Head of caudate nucleus (tissue), 42 donors: ENCODE results near the gene CDK14.

ENCODE experiments used
- DNase-seq, 42 donors: peaks; one replicate each; pipeline versions ENCODE4 v3.0.0 to v3.0.0-alpha.2; 2020 to 2021; ENCODE audit warnings: mixed read lengths in 7 of 42
- intact Hi-C: fragments of 100-400 bp; cut with DNase I; formaldehyde crosslinking; loops from one replicate; pipeline ENCODE4 v1.15.0; 2022

Gene CDK14

GRCh38 chr7:90595801-90596670 lies at the start of gene CDK14:
Gene CDK14 (plus strand): TSS chr7:90596321. CDS start chr7:90596628, 307 bp downstream.
- peak; percentile 14 to 88 (median 73) for DNase-seq
- intact Hi-C loops = no loop called here

- no peak for DNase-seq
- intact Hi-C loops = no loop called here
Measured at GRCh38 chr7:90551036-90551435, 45.1 kb upstream of the CDK14 start.

- DNase-seq = no peak
- intact Hi-C loops = no loop called here
Measured at GRCh38 chr7:90552521-90552920, 43.6 kb upstream of the CDK14 start.

- intact Hi-C loops = no loop called here
- no peak for DNase-seq
Measured at GRCh38 chr7:90560730-90561129, 35.4 kb upstream of the CDK14 start.

GRCh38 chr7:90563286-90563685 lies 32.8 kb upstream of the CDK14 start:
- intact Hi-C loops = no loop called here
- no peak for DNase-seq

GRCh38 chr7:90564455-90564854 lies 31.7 kb upstream of the CDK14 start:
- no peak for DNase-seq
- intact Hi-C loops = no loop called here

GRCh38 chr7:90568213-90568612 lies 27.9 kb upstream of the CDK14 start:
- no peak for DNase-seq
- intact Hi-C loops = no loop called here

GRCh38 chr7:90569368-90569767 lies 26.8 kb upstream of the CDK14 start:
- intact Hi-C loops = no loop called here
- DNase-seq = no peak

GRCh38 chr7:90570373-90570959 lies 25.7 kb upstream of the CDK14 start:
- intact Hi-C loops = no loop called here
- DNase-seq = no peak

- DNase-seq = no peak
- intact Hi-C loops = no loop called here
Measured at GRCh38 chr7:90574146-90574819, 21.8 kb upstream of the CDK14 start.

- DNase-seq = no peak
- intact Hi-C loops = no loop called here
Measured at GRCh38 chr7:90574820-90575187, 21.3 kb upstream of the CDK14 start.

- intact Hi-C loops = no loop called here
- no peak for DNase-seq
Measured at GRCh38 chr7:90579181-90579688, 16.9 kb upstream of the CDK14 start.

GRCh38 chr7:90580051-90580450 lies 16.1 kb upstream of the CDK14 start:
- intact Hi-C loops = no loop called here
- no peak for DNase-seq

GRCh38 chr7:90582164-90582563 lies 14.0 kb upstream of the CDK14 start:
- DNase-seq = no peak
- intact Hi-C loops = no loop called here

- no peak for DNase-seq
- intact Hi-C loops = no loop called here
Measured at GRCh38 chr7:90584378-90584777, 11.7 kb upstream of the CDK14 start.

- no peak for DNase-seq
Measured at GRCh38 chr7:90586091-90586490, 10.0 kb upstream of the CDK14 start.

GRCh38 chr7:90587766-90588165 lies 8.4 kb upstream of the CDK14 start:
- intact Hi-C loops = no loop called here
- no peak for DNase-seq

More at GRCh38 chr7:90586091-90586490, 10.0 kb upstream of the CDK14 start:
- intact Hi-C loops = no loop called here

- intact Hi-C loops = no loop called here
Measured at GRCh38 chr7:90592033-90592432, 4.1 kb upstream of the CDK14 start.

GRCh38 chr7:90593205-90593604 lies 2.9 kb upstream of the CDK14 start:
- DNase-seq = no peak
- intact Hi-C loops = no loop called here

More at GRCh38 chr7:90592033-90592432, 4.1 kb upstream of the CDK14 start:
- DNase-seq = no peak

- DNase-seq = peak in 8 of 42 donors; percentile 12 to 45 (median 19)
- intact Hi-C loops = no loop called here
Measured at GRCh38 chr7:90594751-90595317, 1.3 kb upstream of the CDK14 start.
